Loucy (cell line): ENCODE data around the gene CLDN10.

Source experiments
- H2AFZ ChIP-seq: fragments of 200-600 bp; sonication (generic); 2 replicates; pipeline ENCODE4 v1.6.0; 2016; ENCODE audit warnings: antibody characterized with exemption, mild to moderate bottlenecking, low read length, moderate library complexity
- H3F3A ChIP-seq: fragments of 200-600 bp; 2 replicates; pipeline ENCODE4 v1.6.0; 2016; ENCODE audit warnings: antibody characterized with exemption, low read depth, mild to moderate bottlenecking
- H3K27me3 ChIP-seq: fragments of 200-600 bp; sonication (generic); 2 replicates; pipeline ENCODE4 v1.6.1; 2014; ENCODE audit warnings: low read length, mild to moderate bottlenecking; ENCODE audit not compliant: insufficient read depth, poor library complexity, severe bottlenecking
- H3K36me3 ChIP-seq: fragments of 200-600 bp; sonication (generic); 2 replicates; pipeline ENCODE4 v1.6.1; 2016; ENCODE audit warnings: low read length; ENCODE audit not compliant: insufficient read depth
- H3K4me1 ChIP-seq: fragments of 200-600 bp; sonication (generic); 2 replicates; pipeline ENCODE4 v1.5.1; 2014; ENCODE audit warnings: low read length, mild to moderate bottlenecking; ENCODE audit not compliant: insufficient read depth, poor library complexity, severe bottlenecking
- H3K4me2 ChIP-seq: fragments of 200-600 bp; sonication (generic); 2 replicates; pipeline ENCODE4 v1.6.0; 2014; ENCODE audit warnings: antibody characterized with exemption, low read length, low read depth, mild to moderate bottlenecking; ENCODE audit not compliant: poor library complexity, severe bottlenecking
- H3K4me3 ChIP-seq: fragments of 200-600 bp; sonication (generic); 2 replicates; pipeline ENCODE4 v1.5.1; 2014; ENCODE audit warnings: low read length, mild to moderate bottlenecking, mixed read lengths; ENCODE audit not compliant: poor library complexity, severe bottlenecking
- H3K79me2 ChIP-seq: fragments of 200-600 bp; sonication (generic); 2 replicates; pipeline ENCODE4 v1.6.1; 2014; ENCODE audit warnings: low read length; ENCODE audit not compliant: insufficient read depth
- H3K9ac ChIP-seq: fragments of 200-600 bp; sonication (generic); 2 replicates; pipeline ENCODE4 v1.6.0; 2014; ENCODE audit warnings: mild to moderate bottlenecking, low read depth, low read length, moderate library complexity; ENCODE audit not compliant: poor library complexity, severe bottlenecking
- H3K9me2 ChIP-seq: fragments of 200-600 bp; sonication (generic); replicated peaks from 2 replicates; pipeline ENCODE4 v1.6.1; 2016; ENCODE audit warnings: low read depth, low read length, mixed read lengths
- H3K9me3 ChIP-seq: fragments of 200-600 bp; sonication (generic); 2 replicates; pipeline ENCODE4 v1.6.1; 2014; ENCODE audit warnings: mild to moderate bottlenecking, antibody characterized with exemption, low read length, low read depth; ENCODE audit not compliant: insufficient read depth
- H4K20me1 ChIP-seq: fragments of 200-600 bp; sonication (generic); 2 replicates; pipeline ENCODE4 v1.6.0; 2014; ENCODE audit warnings: antibody characterized with exemption, low read length, mild to moderate bottlenecking; ENCODE audit not compliant: insufficient read depth, poor library complexity, severe bottlenecking
- CTCF ChIP-seq: fragments of 200-600 bp; sonication (generic); conservative IDR thresholded peaks from 2 replicates; pipeline ENCODE4 v1.5.1; 2014; ENCODE audit warnings: mild to moderate bottlenecking, antibody characterized with exemption, low read length
- EZH2phosphoT487 ChIP-seq: fragments of 200-600 bp; IDR thresholded peaks from 2 replicates; pipeline ENCODE4 v1.6.1; 2018; ENCODE audit warnings: antibody characterized with exemption, mild to moderate bottlenecking, moderate library complexity, borderline replicate concordance

The CLDN10 gene

GRCh38 chr13:95505986-95506385 is 46.5 kb upstream of the CLDN10 start:
- no peaks in the 10 kb centered on the region for H3K9me3 ChIP-seq
- H3F3A ChIP-seq: no peaks in the 10 kb centered on the region
- H3K79me2 ChIP-seq: no peaks in the 10 kb centered on the region
- no peaks in the 10 kb centered on the region for H4K20me1 ChIP-seq
- H3K36me3 ChIP-seq: no peaks in the 10 kb centered on the region
- no peaks in the 10 kb centered on the region for H3K4me1 ChIP-seq
- TF ChIP-seq EZH2phosphoT487: no peak
- no peak for TF ChIP-seq CTCF
- H3K27me3 ChIP-seq: no peaks in the 10 kb centered on the region
- H3K9ac ChIP-seq: no peak overlapping the region
- H2AFZ ChIP-seq: no peak overlapping the region
- no peak overlapping the region for H3K4me3 ChIP-seq
- no peak overlapping the region for H3K4me2 ChIP-seq
- no peaks in the 10 kb centered on the region for H3K9me2 ChIP-seq

DNA sequence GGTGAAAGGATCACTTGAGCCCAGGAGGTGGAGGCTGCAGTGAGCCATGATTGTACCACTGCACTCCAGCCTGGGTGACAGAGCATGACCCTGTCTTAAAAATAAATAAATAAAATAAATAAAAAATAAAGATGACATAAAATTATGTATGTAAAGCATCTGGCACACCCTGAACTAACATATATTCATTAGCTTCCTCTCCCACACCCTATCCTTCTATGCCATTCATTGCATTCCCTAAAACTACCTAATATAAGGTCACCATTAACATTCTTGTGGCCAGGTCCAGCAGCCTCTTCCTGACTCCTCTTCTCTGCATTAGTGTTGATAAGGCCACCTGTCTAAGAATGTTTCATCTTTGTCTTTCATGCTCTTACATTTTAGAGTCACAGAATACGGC is 44.5 kb upstream of the CLDN10 start:
- Histone ChIP-seq H3F3A (no peaks in the 10 kb centered on the region), H3K4me2 (no peak overlapping the region)

DNA sequence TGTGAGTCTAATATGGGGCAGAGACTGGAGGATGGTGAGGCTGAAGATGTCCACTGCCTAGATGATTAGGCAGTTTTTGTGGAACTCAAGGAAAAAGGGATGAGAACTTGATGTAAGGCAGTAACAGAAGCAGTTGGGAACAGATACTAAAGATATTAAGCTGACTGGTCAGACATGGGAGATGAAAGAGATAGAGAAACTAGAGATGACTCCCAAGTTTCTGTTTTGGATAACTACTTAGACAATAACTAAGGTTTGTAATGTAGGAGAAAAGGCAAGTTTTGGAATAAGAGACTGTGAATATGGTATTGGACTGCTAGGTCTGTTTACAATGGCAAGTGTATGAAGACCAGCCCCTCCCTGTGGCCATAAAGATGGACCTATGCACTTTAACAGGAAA is 43.5 kb upstream of the CLDN10 start:
- no peak overlapping the region for H3K9ac ChIP-seq
- H3K27me3 ChIP-seq: no peaks in the 10 kb centered on the region
- no peaks in the 10 kb centered on the region for H3K9me3 ChIP-seq
- H3K36me3 ChIP-seq: no peaks in the 10 kb centered on the region
- H3K4me3 ChIP-seq: no peak overlapping the region
- no peak overlapping the region for H2AFZ ChIP-seq
- no peak overlapping the region for H3K4me2 ChIP-seq
- H4K20me1 ChIP-seq: no peaks in the 10 kb centered on the region
- H3K4me1 ChIP-seq: no peaks in the 10 kb centered on the region
- TF ChIP-seq EZH2phosphoT487 (no peak), CTCF (no peak)
- no peaks in the 10 kb centered on the region for H3F3A ChIP-seq
- no peaks in the 10 kb centered on the region for H3K9me2 ChIP-seq
- no peaks in the 10 kb centered on the region for H3K79me2 ChIP-seq

More for the DNA sequence above, 44.5 kb upstream of the CLDN10 start:
- Histone ChIP-seq H3K9me2 (no peaks in the 10 kb centered on the region), H2AFZ (no peak overlapping the region), H3K79me2 (no peaks in the 10 kb centered on the region), H3K9ac (no peak overlapping the region), H3K4me1 (no peaks in the 10 kb centered on the region), H3K27me3 (no peaks in the 10 kb centered on the region), H3K9me3 (no peaks in the 10 kb centered on the region), H3K36me3 (no peaks in the 10 kb centered on the region), H4K20me1 (no peaks in the 10 kb centered on the region), H3K4me3 (no peak overlapping the region)
- TF ChIP-seq EZH2phosphoT487 (no peak), CTCF (no peak)
